Astrocyte of the spinal cord (primary cell): Measurements from ENCODE around the gene SHISA3.

Experiments used
- DNase-seq: peaks from one replicate; pipeline ENCODE4 v3.0.0; 2011; ENCODE audit warnings: low read depth, low spot score
- H3K4me3 ChIP-seq: 2 replicates; pipeline ENCODE4 v1.5.1; 2011; ENCODE audit warnings: low read depth, mild to moderate bottlenecking, low read length, moderate library complexity
- CTCF ChIP-seq: IDR thresholded peaks from 2 replicates; pipeline ENCODE4 v1.5.1; 2012; ENCODE audit warnings: low read depth, mild to moderate bottlenecking, low read length, inconsistent platforms
- in situ Hi-C: cut with HindIII; loops from 2 replicates; pipeline ENCODE4 v1.10.0; 2017; ENCODE audit warnings: low sequenced_read_pairs

Gene SHISA3

GRCh38 chr4:42390622-42391354, 6.5 kb upstream of the SHISA3 start:
- DNase-seq = no peak
- in situ Hi-C loops = no loop called here
- TF ChIP-seq CTCF = no peak
- no peak overlapping the region for H3K4me3 ChIP-seq

GRCh38 chr4:42391355-42391664, 6.0 kb upstream of the SHISA3 start:
- TF ChIP-seq CTCF = no peak
- no peak for DNase-seq
- no peak overlapping the region for H3K4me3 ChIP-seq
- in situ Hi-C loops = no loop called here

- in situ Hi-C loops = no loop called here
- H3K4me3 ChIP-seq = no peak overlapping the region
- DNase-seq = peak; percentile 3
- TF ChIP-seq CTCF = no peak
These were observed 5.3 kb upstream of the SHISA3 start for GRCh38 chr4:42391981-42392380.

GRCh38 chr4:42392436-42392835, 4.9 kb upstream of the SHISA3 start:
- no peak for DNase-seq
- H3K4me3 ChIP-seq = no peak overlapping the region
- TF ChIP-seq CTCF = no peak
- in situ Hi-C loops = no loop called here

- DNase-seq = no peak
These were observed 1.7 kb upstream of the SHISA3 start for GRCh38 chr4:42395595-42395994.

GRCh38 chr4:42396361-42396751, 932 bp upstream of the SHISA3 start:
- no peak for TF ChIP-seq CTCF
- no peak overlapping the region for H3K4me3 ChIP-seq
- in situ Hi-C loops = no loop called here
- DNase-seq = no peak

More at GRCh38 chr4:42395595-42395994, 1.7 kb upstream of the SHISA3 start:
- in situ Hi-C loops = no loop called here
- no peak overlapping the region for H3K4me3 ChIP-seq
- no peak for TF ChIP-seq CTCF
